Naive thymus-derived CD4-positive, alpha-beta T cell (primary cell): ENCODE data around the gene RETSAT. TPM values are rescaled to one million over a fixed set of nuclear protein-coding genes. Genes with fewer than 3 reads are reported as not detected.

ENCODE experiments used
- ATAC-seq: fragments of 150-1000 bp; cut with Tn5 transposase; 2 replicates; pipeline ENCODE4 v1.10.0; 2021; ENCODE audit warnings: mild to moderate bottlenecking, moderate library complexity
- CTCF ChIA-PET: fragments of 350-600 bp; sonication (Branson Sonifier 250); formaldehyde crosslinking; loops from one replicate; lab custom pipeline; 2021; ENCODE audit warnings: antibody characterized with exemption; lab: Charles Lee
- POLR2A ChIA-PET: fragments of 350-600 bp; sonication (Branson Sonifier 250); formaldehyde crosslinking; loops from one replicate; lab custom pipeline; 2021; ENCODE audit warnings: antibody characterized with exemption, inconsistent platforms; lab: Charles Lee
- DNase-seq, 9 donors: peaks; one replicate each; pipeline versions ENCODE4 v3.0.0 to v3.0.0-alpha.2; 2020 to 2022; ENCODE audit warnings: mixed read lengths in 1 of 9
- H3K27ac ChIP-seq: one replicate; pipeline ENCODE4 v1.7.0; 2013; ENCODE audit warnings: mild to moderate bottlenecking, low read depth, low read length, moderate library complexity
- H3K27me3 ChIP-seq, 2 donors: one replicate each; pipeline ENCODE4 v1.7.0; 2013; ENCODE audit warnings: low read length in 2 of 2, mild to moderate bottlenecking in 2 of 2, moderate library complexity in 2 of 2; ENCODE audit not compliant: control insufficient read depth in 2 of 2, insufficient read depth in 2 of 2
- H3K36me3 ChIP-seq, 3 experiments: 1 replicate in 2 of 3; 2 replicates in 1 of 3; pipeline ENCODE4 v1.7.0; 2013; ENCODE audit warnings: low read length in 3 of 3, mild to moderate bottlenecking in 3 of 3, moderate library complexity in 1 of 3; ENCODE audit not compliant: insufficient read depth in 3 of 3, control insufficient read depth in 2 of 3
- H3K4me1 ChIP-seq, 2 donors: one replicate each; pipeline ENCODE4 v1.7.0; 2013; ENCODE audit warnings: low read length in 2 of 2, mild to moderate bottlenecking in 2 of 2, moderate library complexity in 1 of 2; ENCODE audit not compliant: control insufficient read depth in 2 of 2, insufficient read depth in 2 of 2
- H3K4me3 ChIP-seq: 2 replicates; pipeline ENCODE4 v1.7.0; 2013; ENCODE audit warnings: mild to moderate bottlenecking, low read length
- H3K9me3 ChIP-seq, 3 experiments: 1 replicate in 2 of 3; 2 replicates in 1 of 3; pipeline ENCODE4 v1.7.0; 2013; ENCODE audit warnings: low read length in 3 of 3; ENCODE audit not compliant: control insufficient read depth in 2 of 3
- H3K27ac Mint-ChIP-seq, 9 donors: one replicate each; pipeline ENCODE4 v1.8.0; 2020 to 2022; ENCODE audit warnings: mixed read lengths in 9 of 9, mild to moderate bottlenecking in 8 of 9, moderate library complexity in 5 of 9, inconsistent platforms in 2 of 9
- H3K27me3 Mint-ChIP-seq, 5 donors: one replicate each; pipeline ENCODE4 v1.8.0; 2021 to 2022; ENCODE audit warnings: mixed read lengths in 5 of 5, mild to moderate bottlenecking in 1 of 5
- H3K36me3 Mint-ChIP-seq, 5 donors: one replicate each; pipeline ENCODE4 v1.8.0; 2020 to 2022; ENCODE audit warnings: mixed read lengths in 5 of 5, mild to moderate bottlenecking in 3 of 5, inconsistent platforms in 1 of 5
- H3K4me1 Mint-ChIP-seq, 7 donors: one replicate each; pipeline ENCODE4 v1.8.0; 2020 to 2022; ENCODE audit warnings: mixed read lengths in 7 of 7, mild to moderate bottlenecking in 3 of 7, inconsistent platforms in 1 of 7
- H3K4me3 Mint-ChIP-seq, 10 donors: one replicate each; pipeline ENCODE4 v1.8.0; 2020 to 2022; ENCODE audit warnings: mild to moderate bottlenecking in 10 of 10, mixed read lengths in 10 of 10, moderate library complexity in 6 of 10, inconsistent platforms in 2 of 10
- H3K9me3 Mint-ChIP-seq, 11 donors: one replicate each; pipeline ENCODE4 v1.8.0; 2020 to 2022; ENCODE audit warnings: mixed read lengths in 11 of 11, mild to moderate bottlenecking in 4 of 11, inconsistent platforms in 1 of 11, moderate library complexity in 1 of 11
- intact Hi-C, 2 donors: fragments of 100-400 bp; cut with micrococcal nuclease; formaldehyde crosslinking; loops; one replicate each; pipeline ENCODE4 v1.15.1; 2023
- polyA plus RNA-seq, 2 donors: library from polyadenylated mRNA; unstranded; fragments of 300-500 nt; fragmentation: Illumina TruSeq; gene quantifications; one replicate each; pipeline ENCODE4 v1.2.3, GENCODE V29; 2021
- total RNA-seq, 6 experiments: library from RNA in 5 of 6; stranded (reverse) in 5 of 6; gene quantifications; 1 replicate in 5 of 6; 2 replicates in 1 of 6; pipeline ENCODE4 v1.2.3 and lab custom pipeline; 2021 to 2026

The RETSAT gene
- total and polyA plus RNA-seq, 7 experiments from 2014 or later, result 8.9 to 30.5 (median 19.5) TPM

- CTCF ChIA-PET, result interaction anchor here (1.9 kb wide), 1 partner anchor 12 kb away, joined by 12 read pairs; no protein-coding TSS in a partner anchor
These were observed 41.9 kb downstream of the RETSAT start for GRCh38 chr2:85312404-85312803.

DNA sequence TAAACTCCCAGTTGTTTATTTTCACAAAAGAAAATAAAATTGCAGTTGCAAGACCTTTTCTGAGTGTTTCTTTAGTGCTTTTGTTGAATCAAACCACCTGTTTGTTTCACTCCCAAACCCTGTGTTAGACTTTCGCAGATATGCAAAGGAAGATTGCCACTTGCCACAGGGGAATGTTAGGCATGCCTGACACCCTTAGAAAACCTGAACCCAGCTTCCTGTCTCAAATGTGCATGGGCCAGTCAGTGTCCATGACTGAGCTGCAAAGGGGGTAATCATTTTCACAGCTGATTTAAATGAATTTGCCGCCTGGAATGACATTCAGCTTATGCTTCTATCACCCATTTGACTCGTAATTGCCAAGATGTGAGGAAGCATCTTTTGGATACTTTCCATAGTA, 44.0 kb downstream of the RETSAT start:
- POLR2A ChIA-PET, result interaction anchor here (1.6 to 9.5 kb wide), 3 partner anchors 10 to 229 kb away, joined by 7 to 220 read pairs (median 8); partner anchors contain the start of genes MAT2A and TGOLN2
- peak overlapping the region; percentile 80 to 93 (median 86) for H3K4me3 Mint-ChIP-seq
- CTCF ChIA-PET, result interaction anchor here (1.4 to 2.1 kb wide), 5 partner anchors 8 to 16 kb away, joined by 4 to 9 read pairs (median 7); no protein-coding TSS in a partner anchor
- no peaks in the 10 kb centered on the region for H3K27me3 ChIP-seq
- intact Hi-C loops, result loop anchor here in 1 of 2 donors (1.0 kb wide), 2 partner anchors 10 to 17 kb away; partner anchors contain the start of gene TGOLN2
- H3K36me3 ChIP-seq, result peaks cover 0 to 18% (median 0%) of the 10 kb centered on the region in 3 experiments
- no peak for ATAC-seq
- no peak overlapping the region for H3K4me3 ChIP-seq
- H3K4me1 ChIP-seq, result peaks cover 11 to 31% of the 10 kb centered on the region in 2 donors
- DNase-seq, result no peak
- H3K9me3 Mint-ChIP-seq, result peaks cover 0 to 2% (median 0%) of the 10 kb centered on the region in 11 donors
- H3K4me1 Mint-ChIP-seq, result peaks cover 21 to 59% (median 46%) of the 10 kb centered on the region in 7 donors
- H3K9me3 ChIP-seq, result no peaks in the 10 kb centered on the region
- peaks cover 0 to 21% (median 0%) of the 10 kb centered on the region in 5 donors for H3K36me3 Mint-ChIP-seq
- peak overlapping the region; percentile 67 for H3K27ac ChIP-seq
- peaks cover 0 to 1% (median 0%) of the 10 kb centered on the region in 5 donors for H3K27me3 Mint-ChIP-seq
- peak overlapping the region; percentile 58 to 98 (median 95) for H3K27ac Mint-ChIP-seq

More at GRCh38 chr2:85312404-85312803, 41.9 kb downstream of the RETSAT start:
- Histone ChIP-seq H3K9me3 (no peaks in the 10 kb centered on the region), H3K27ac (no peak overlapping the region), H3K27me3 (no peaks in the 10 kb centered on the region), H3K36me3 (peaks cover 0 to 32% (median 5%) of the 10 kb centered on the region in 3 experiments), H3K4me1 (peaks cover 11 to 29% of the 10 kb centered on the region in 2 donors), H3K4me3 (no peak overlapping the region)
- Mint-ChIP-seq H3K9me3 (peaks cover 0 to 2% (median 0%) of the 10 kb centered on the region in 11 donors), H3K27me3 (no peaks in the 10 kb centered on the region), H3K4me3 (no peak overlapping the region), H3K4me1 (peaks cover 27 to 46% (median 33%) of the 10 kb centered on the region in 7 donors), H3K36me3 (peaks cover 0 to 29% (median 8%) of the 10 kb centered on the region in 5 donors), H3K27ac (peak overlapping the region in 5 of 9 donors; percentile 32 to 74 (median 57))
- DNase-seq (no peak), ATAC-seq (peak; percentile 25)
- intact Hi-C loops, result no loop called here
- POLR2A ChIA-PET, result interaction anchor here (0.5 to 2.0 kb wide), 7 partner anchors 11 to 836 kb away, joined by 3 to 8 read pairs (median 5); partner anchors contain the start of genes ELMOD3, RETSAT and TGOLN2

- peak overlapping the region; percentile 67 for H3K27ac ChIP-seq
These were observed 44.5 kb downstream of the RETSAT start for GRCh38 chr2:85309699-85310321.

GRCh38 chr2:85308896-85309555, 45.3 kb downstream of the RETSAT start:
- Histone ChIP-seq H3K27ac (peak overlapping the region; percentile 67), H3K9me3 (no peaks in the 10 kb centered on the region), H3K4me1 (peaks cover 11 to 31% of the 10 kb centered on the region in 2 donors), H3K4me3 (peak overlapping the region; percentile 57), H3K27me3 (no peaks in the 10 kb centered on the region), H3K36me3 (peaks cover 0 to 5% (median 0%) of the 10 kb centered on the region in 3 experiments)
- ChIA-PET POLR2A (interaction anchor here (0.6 to 9.5 kb wide), 7 partner anchors 8 to 1253 kb away, joined by 3 to 220 read pairs (median 7); partner anchors contain the start of genes ELMOD3, MAT2A, RETSAT and TGOLN2), CTCF (interaction anchor here (1.4 to 2.1 kb wide), 5 partner anchors 8 to 18 kb away, joined by 4 to 9 read pairs (median 7); no protein-coding TSS in a partner anchor)
- ATAC-seq (peak; percentile 8), DNase-seq (peak in 2 of 9 donors; percentile 16 to 18)
- Mint-ChIP-seq H3K4me1 (peaks cover 26 to 56% (median 48%) of the 10 kb centered on the region in 7 donors), H3K36me3 (peaks cover 0 to 17% (median 0%) of the 10 kb centered on the region in 5 donors), H3K4me3 (peak overlapping the region; percentile 23 to 93 (median 86)), H3K9me3 (peaks cover 0 to 2% (median 0%) of the 10 kb centered on the region in 11 donors), H3K27ac (peak overlapping the region; percentile 43 to 98 (median 95)), H3K27me3 (peaks cover 0 to 8% (median 0%) of the 10 kb centered on the region in 5 donors)
- intact Hi-C loops, result loop anchor here (1.0 to 5.0 kb wide), 2 partner anchors 45 to 243 kb away; partner anchors contain the start of genes ELMOD3 (in 1 of the 2) and RETSAT (in 1 of the 2)

More at GRCh38 chr2:85309699-85310321, 44.5 kb downstream of the RETSAT start:
- intact Hi-C loops, result loop anchor here (1.0 to 5.0 kb wide), 4 partner anchors 10 to 242 kb away; partner anchors contain the start of genes ELMOD3 (in 1 of the 2), RETSAT (in 1 of the 2) and TGOLN2 (in 1 of the 2)
- ChIA-PET CTCF (interaction anchor here (1.4 to 2.1 kb wide), 5 partner anchors 9 to 17 kb away, joined by 4 to 9 read pairs (median 7); no protein-coding TSS in a partner anchor), POLR2A (interaction anchor here (0.6 to 9.5 kb wide), 7 partner anchors 9 to 1252 kb away, joined by 3 to 220 read pairs (median 7); partner anchors contain the start of genes ELMOD3, MAT2A, RETSAT and TGOLN2)
- Histone ChIP-seq H3K4me3 (peak overlapping the region; percentile 57), H3K27me3 (no peaks in the 10 kb centered on the region), H3K4me1 (peaks cover 11 to 31% of the 10 kb centered on the region in 2 donors), H3K9me3 (no peaks in the 10 kb centered on the region), H3K36me3 (peaks cover 0 to 13% (median 0%) of the 10 kb centered on the region in 3 experiments)
- ATAC-seq (peak; percentile 54), DNase-seq (peak in 6 of 9 donors; percentile 36 to 50 (median 42))
- Mint-ChIP-seq H3K36me3 (peaks cover 0 to 21% (median 0%) of the 10 kb centered on the region in 5 donors), H3K4me3 (peak overlapping the region; percentile 80 to 93 (median 86)), H3K27me3 (peaks cover 0 to 3% (median 0%) of the 10 kb centered on the region in 5 donors), H3K27ac (peak overlapping the region; percentile 58 to 98 (median 95)), H3K4me1 (peaks cover 21 to 60% (median 48%) of the 10 kb centered on the region in 7 donors), H3K9me3 (peaks cover 0 to 2% (median 0%) of the 10 kb centered on the region in 11 donors)

- peak overlapping the region in 8 of 9 donors; percentile 41 to 97 (median 94) for H3K27ac Mint-ChIP-seq
- ChIA-PET POLR2A (interaction anchor here (0.6 to 9.5 kb wide), 3 partner anchors 14 to 368 kb away, joined by 3 to 220 read pairs (median 7); partner anchors contain the start of genes MAT2A and TGOLN2), CTCF (no interaction called here)
- peaks cover 28 to 51% (median 48%) of the 10 kb centered on the region in 7 donors for H3K4me1 Mint-ChIP-seq
- H3K27ac ChIP-seq, result peak overlapping the region; percentile 60
- peak overlapping the region in 9 of 10 donors; percentile 23 to 93 (median 86) for H3K4me3 Mint-ChIP-seq
- DNase-seq (no peak), ATAC-seq (no peak)
- no peaks in the 10 kb centered on the region for H3K36me3 ChIP-seq
- H3K27me3 Mint-ChIP-seq, result peaks cover 0 to 9% (median 0%) of the 10 kb centered on the region in 5 donors
- no peak overlapping the region for H3K4me3 ChIP-seq
- H3K9me3 Mint-ChIP-seq, result peaks cover 0 to 2% (median 0%) of the 10 kb centered on the region in 11 donors
- intact Hi-C loops, result loop anchor here in 1 of 2 donors (5.0 kb wide), 1 partner anchor 244 kb away; no protein-coding TSS in a partner anchor
- H3K36me3 Mint-ChIP-seq, result peaks cover 0 to 11% (median 0%) of the 10 kb centered on the region in 5 donors
- no peaks in the 10 kb centered on the region for H3K27me3 ChIP-seq
- H3K4me1 ChIP-seq, result peaks cover 11 to 31% of the 10 kb centered on the region in 2 donors
- no peaks in the 10 kb centered on the region for H3K9me3 ChIP-seq
These were observed 46.1 kb downstream of the RETSAT start for GRCh38 chr2:85308201-85308600.
